NOMO-1 (cell line): ENCODE data around the gene C4orf46.
"Not testable (repeated sequence)": the region's sequence is repeated elsewhere in the genome, so short reads cannot be mapped to it uniquely, and the experiment has no call there.

Experiments used
- DNase-seq, 2 experiments: peaks; one replicate each; lab custom pipeline; 2025; ENCODE audit not compliant: unreplicated experiment in 2 of 2; lab: John Stamatoyannopoulos, UW

The C4orf46 gene

DNA sequence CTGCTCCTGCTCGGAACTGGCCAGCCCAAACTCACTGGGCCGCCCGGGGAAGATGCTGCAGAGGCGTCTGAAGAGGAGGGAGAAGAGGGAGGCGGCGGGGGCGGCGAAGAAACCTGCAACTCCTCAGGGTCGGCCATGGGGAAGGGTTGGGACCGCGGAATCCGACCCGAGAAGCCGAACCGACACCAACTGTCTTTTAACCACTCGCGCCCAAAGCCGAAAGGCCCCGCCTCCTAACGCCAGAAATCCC lies at the start of gene C4orf46:
Gene C4orf46 (minus strand): TSS at position 223 of the 250 bp plus-strand sequence. CDS start 86 bp downstream, at position 137.
- no peak for DNase-seq

- DNase-seq, result no peak
Observed at GRCh38 chr4:158715802-158716201, 44.1 kb upstream of the C4orf46 start.

- DNase-seq, result peak; percentile 4 to 64
Observed at GRCh38 chr4:158714937-158715336, 43.2 kb upstream of the C4orf46 start.

DNA sequence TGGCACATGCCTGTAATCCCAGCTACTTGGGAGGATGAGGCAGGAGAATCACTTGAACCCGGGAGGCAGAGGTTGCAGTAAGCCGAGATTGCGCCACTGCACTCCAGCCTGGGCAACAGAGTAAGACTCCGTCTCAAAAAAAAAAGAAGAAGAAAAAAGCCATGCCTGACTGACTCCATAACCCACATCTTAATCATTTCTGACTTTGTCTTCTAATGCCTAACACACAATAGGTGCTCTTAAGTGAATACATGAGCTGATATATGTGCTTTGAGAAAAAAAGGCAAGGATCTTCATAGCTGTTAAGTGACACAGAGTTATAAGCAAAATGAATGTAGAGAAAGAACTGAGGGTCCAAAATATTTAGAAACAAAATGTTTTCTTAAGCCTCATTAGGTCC lies 40.9 kb upstream of the C4orf46 start:
- DNase-seq, result not testable (repeated sequence)

DNA sequence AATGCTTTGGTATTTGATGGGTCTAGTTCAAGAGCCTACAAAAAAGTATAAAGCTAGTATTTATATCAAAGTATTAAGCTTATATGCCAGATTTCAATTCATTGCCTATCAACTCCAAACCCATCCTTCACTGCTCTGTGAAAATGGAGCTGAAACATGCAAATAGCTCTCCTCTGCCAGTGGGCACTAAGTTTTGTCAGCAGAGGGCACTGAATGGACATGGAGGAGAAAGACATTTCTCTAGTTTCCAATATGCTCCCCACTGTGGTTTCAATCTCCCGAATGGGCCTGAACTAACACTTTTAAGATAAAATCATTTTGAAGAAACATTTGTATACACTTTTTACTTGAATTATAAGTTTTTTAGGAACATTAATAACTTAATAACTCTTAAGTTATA lies 39.1 kb upstream of the C4orf46 start:
- no peak for DNase-seq

DNA sequence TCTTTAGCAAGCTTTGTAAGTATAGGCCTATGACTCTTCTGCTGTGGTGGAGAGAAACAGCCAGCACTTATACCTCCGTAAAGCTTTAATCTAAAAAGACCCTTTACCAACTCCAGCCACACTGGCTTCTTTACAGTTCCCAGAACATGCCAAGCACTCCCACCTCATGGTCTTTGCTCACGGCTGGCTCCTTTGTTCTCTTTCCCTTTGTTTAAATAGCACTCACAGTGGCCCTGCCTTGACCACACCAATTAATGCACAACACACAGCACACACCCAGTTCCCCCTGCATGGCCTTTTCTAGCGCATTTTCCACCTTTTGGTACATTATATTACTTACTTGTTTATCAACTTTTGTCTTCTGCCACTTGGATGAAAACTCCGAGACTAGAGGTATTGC lies 32.6 kb upstream of the C4orf46 start:
- DNase-seq, result no peak

DNA sequence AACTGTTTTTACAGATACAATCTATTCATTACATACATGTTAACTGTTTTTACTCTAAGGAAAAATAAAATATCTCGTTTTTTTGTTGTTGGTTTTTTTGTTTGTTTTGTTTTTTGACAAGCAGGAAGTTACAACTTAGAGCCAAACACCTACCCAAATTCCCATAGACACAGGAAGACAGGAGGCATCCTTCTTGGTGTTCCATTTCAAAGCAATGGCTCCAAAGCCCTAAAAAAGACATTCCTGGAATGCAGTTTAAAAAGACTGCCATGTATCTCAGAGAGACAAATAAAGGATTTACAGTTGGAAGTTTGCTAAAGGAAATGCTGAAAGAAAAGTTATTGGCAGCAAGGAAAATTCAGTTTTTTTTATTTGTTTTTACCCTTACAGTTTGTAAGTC lies 17.1 kb upstream of the C4orf46 start:
- DNase-seq, result no peak

- no peak for DNase-seq
Observed at GRCh38 chr4:158682066-158682465, 10.4 kb upstream of the C4orf46 start.

DNA sequence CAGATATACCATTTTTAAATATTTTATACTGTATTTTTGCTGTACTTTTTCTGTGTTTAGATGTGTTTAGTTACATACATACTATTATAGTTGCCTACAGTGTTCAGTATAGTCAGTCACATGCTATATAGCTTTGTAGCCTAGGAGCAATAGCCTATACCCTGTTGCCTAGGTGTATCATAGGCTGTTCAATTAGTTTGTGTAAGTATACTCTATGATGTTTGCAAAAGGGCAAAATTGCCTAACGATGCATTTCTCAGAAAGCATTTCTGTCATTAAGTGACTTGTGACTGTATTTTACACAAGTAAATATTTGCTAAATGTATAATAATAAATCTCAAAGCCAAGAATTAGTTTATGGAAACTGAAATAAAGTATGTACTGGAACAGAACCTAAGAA lies 9.9 kb upstream of the C4orf46 start:
- DNase-seq, result no peak

GRCh38 chr4:158678767-158679166 lies 7.1 kb upstream of the C4orf46 start:
- DNase-seq, result no peak

DNA sequence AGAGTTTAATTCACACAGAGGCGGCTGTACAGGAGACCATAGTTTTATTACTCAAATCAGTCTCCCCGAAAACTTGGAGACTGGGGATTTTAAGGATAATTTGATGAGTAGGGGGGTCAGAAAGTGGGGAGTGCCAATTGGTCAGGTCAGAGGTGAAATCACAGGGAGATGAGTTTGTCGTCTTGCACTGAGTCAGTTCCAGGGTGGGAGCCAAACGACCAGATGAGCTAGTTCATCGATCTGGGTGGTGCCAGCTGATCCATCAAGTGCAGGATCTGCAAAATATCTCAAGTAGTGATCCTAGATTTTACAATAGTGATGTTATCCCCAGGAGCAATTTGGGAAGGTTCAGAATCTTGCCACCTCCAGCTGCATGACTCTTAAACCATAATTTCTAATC lies 4.4 kb upstream of the C4orf46 start:
- DNase-seq, result no peak

DNA sequence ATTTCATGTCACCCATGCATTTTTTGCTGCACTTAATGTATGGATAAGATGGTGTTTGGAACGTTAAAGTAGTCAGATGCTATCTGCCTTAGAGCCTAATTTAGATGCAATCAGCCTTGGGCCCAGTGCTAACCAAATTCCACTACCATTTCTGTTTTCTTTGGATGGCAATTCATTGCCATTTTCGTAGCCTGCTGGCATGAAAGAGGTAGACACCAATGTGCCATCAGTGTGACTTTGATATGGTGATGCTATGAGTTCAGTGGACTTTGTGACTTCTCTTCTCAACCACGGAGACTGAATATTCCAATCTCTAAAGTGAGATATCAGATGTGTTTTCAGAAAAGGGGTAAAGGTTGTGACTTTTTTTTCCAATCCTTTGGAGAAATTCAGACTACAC lies 1.9 kb upstream of the C4orf46 start:
- DNase-seq, result no peak

GRCh38 chr4:158671915-158672806 lies 474 bp upstream of the C4orf46 start, which contains the start of gene ETFDH:
ETFDH (plus strand) TSS chr4:158672296; CDS start chr4:158672457, 161 bp downstream.
- peak; percentile 98 to 99 for DNase-seq

DNA sequence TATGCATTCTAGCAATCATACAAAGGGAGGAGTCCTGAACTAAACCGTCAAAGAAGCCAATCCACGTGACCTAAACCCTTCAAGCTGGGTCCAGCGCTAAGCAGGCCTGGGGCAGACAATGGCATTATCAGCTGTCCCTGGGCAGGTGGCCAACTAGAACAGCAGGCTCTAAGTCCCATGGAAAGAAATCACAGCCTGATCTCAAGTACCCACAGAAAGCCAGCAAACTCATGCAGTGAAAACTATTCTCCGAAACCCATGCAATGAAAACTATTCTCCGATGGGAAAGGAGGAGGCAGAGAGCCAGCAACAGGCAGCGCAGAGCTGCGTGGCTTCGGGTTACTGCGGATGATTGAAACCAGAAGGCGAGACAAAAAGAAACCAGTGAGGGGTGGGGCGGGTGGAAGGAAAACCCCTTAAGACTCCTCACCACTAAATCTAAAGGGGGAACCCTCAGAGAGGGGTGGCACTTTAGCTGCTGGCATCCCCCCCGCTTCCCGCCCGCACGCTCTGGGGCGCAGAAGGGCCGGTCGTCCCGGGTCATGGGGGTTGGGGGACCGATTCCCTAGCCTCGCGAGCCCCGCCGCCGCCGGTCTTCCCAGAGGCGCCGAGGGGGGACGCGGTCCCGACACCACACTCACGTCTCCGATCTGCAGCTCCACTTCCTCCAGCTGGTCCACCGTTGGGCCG lies 567 bp downstream of the C4orf46 start:
- peak; percentile 7 to 43 for DNase-seq

- DNase-seq, result no peak
Observed at GRCh38 chr4:158669310-158669709, 2.4 kb downstream of the C4orf46 start.

GRCh38 chr4:158667651-158668198 lies 4.0 kb downstream of the C4orf46 start:
- DNase-seq, result peak; percentile 53 to 60

GRCh38 chr4:158666892-158667291 lies 4.8 kb downstream of the C4orf46 start:
- no peak for DNase-seq

DNA sequence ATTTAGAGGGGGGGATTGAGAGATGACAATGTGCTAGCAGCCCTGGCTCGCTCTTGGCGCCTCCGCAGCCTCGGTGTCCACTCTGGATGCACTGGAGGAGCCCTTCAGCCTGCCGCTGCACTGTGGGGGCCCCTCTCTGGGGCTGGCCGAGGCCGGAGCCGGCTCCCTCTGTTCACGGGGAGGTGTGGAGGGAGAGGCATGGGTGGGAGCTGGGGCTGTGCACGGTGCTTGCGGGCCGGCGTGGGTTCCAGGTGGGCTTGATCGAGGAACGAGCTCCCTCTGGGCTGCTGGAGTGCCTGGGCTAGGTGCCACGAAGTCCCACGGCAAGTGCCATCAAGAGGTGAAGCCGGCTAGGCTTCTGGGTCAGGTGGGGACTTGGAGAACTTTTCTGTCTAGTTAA lies 6.9 kb downstream of the C4orf46 start:
- DNase-seq, result no peak

GRCh38 chr4:158663707-158664625 lies 7.7 kb downstream of the C4orf46 start:
- peak; percentile 19 to 41 for DNase-seq

DNA sequence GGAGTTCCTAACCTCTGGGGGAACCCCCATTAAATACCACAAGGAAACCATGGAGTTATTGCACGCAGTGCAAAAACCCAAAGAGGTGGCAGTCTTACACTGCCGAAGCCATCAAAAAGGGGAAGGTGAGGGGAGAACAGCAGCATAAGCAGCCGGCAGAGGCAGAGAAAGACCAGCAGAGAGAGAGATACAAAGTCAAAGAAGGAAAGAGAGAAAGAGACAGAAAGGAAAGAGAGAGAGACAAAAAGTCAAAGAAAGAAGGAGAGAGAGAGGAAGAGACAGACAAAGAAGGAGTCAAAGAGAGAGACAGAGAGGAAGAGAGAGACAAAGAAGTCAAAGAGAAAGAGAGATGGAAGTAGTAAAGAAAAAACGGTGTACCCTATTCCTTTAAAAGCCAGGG lies 8.4 kb downstream of the C4orf46 start:
- peak in 1 of 2 experiments; percentile 48 for DNase-seq

- DNase-seq, result no peak
Observed at GRCh38 chr4:158657291-158657690, 14.4 kb downstream of the C4orf46 start.
